Ovary (tissue), 3 donors: ENCODE data around the gene FAM120B.

Experiments used
- CTCF ChIP-seq, 3 donors: fragments of 450-650 bp in 2 of 3; fragments of 200-600 bp in 1 of 3; IDR thresholded peaks; one replicate each; pipeline versions ENCODE4 v1.5.1 to v1.8.0; 2016 to 2022; ENCODE audit warnings: antibody characterized with exemption in 3 of 3, mild to moderate bottlenecking in 1 of 3
- POLR2A ChIP-seq: fragments of 450-650 bp; IDR thresholded peaks from one replicate; pipeline ENCODE4 v1.6.1; 2017; ENCODE audit warnings: antibody characterized with exemption, mild to moderate bottlenecking, moderate library complexity
- donor health status: DM: no; HTN: no; CAD: no.

GRCh38 chr6:170363255-170363654, 56.7 kb downstream of the FAM120B start:
- no peak for TF ChIP-seq POLR2A
- TF ChIP-seq CTCF (IDR thresholded peaks at IDR 0.05), result no peak
